ENCODE measurements around the gene SCUBE3. TPM values are rescaled to one million over a fixed set of nuclear protein-coding genes. Genes with fewer than 3 reads are reported as not detected.

The SCUBE3 gene
- total RNA-seq, 1 experiment from 2014 or later, result 0.05 TPM

- Histone ChIP-seq H3K4me3 (replicated peaks in 1 of 2; ENCODE audit: low read depth in 1 of 2, low read length in 2 of 2) (no peak overlapping the region), H3K9me2 (ENCODE audit: insufficient read depth) (no peaks in the 10 kb centered on the region), H3K79me2 (ENCODE audit: insufficient read depth, low read length) (peaks cover 26% of the 10 kb centered on the region; the same call in 1 of the 2 replicates), H3K36me3 (ENCODE audit: control insufficient read depth in 1 of 2, insufficient read depth in 2 of 2, low read length in 2 of 2) (no peaks in the 10 kb centered on the region), H3K4me2 (ENCODE audit: low read length) (no peak overlapping the region), H3K9me3 (ENCODE audit: control insufficient read depth in 1 of 2, insufficient read depth in 1 of 2, low read depth in 1 of 2, low read length in 2 of 2) (no peaks in the 10 kb centered on the region), H3K27me3 (ENCODE audit: insufficient read depth, low read length) (no peaks in the 10 kb centered on the region), H3K4me1 (ENCODE audit: control insufficient read depth in 1 of 2, insufficient read depth in 2 of 2, low read length in 2 of 2) (peaks cover 2 to 4% of the 10 kb centered on the region in 2 experiments; a peak in 3 of 4 replicates), H3K27ac (ENCODE audit: low read depth, low read length) (no peak overlapping the region), H4K20me1 (ENCODE audit: insufficient read depth) (no peaks in the 10 kb centered on the region), H2AFZ (ENCODE audit: low read depth, low read length, poor library complexity, severe bottlenecking) (no peak overlapping the region), H3K9ac (ENCODE audit: low read length) (no peak overlapping the region)
- intact Hi-C loops (cut with micrococcal nuclease), result no loop called here
- TF ChIP-seq EZH2phosphoT487 (IDR thresholded peaks at IDR 0.05; ENCODE audit: borderline replicate concordance), result no peak
- TF ChIP-seq EGR1 (IDR thresholded peaks at IDR 0.05; ENCODE audit: low read depth), result no peak
- TF ChIP-seq CTCF (IDR thresholded peaks at IDR 0.05 in 2 of 3, conservative IDR thresholded peaks at IDR 0.05 in 1 of 3; ENCODE audit: borderline replicate concordance in 1 of 3, insufficient read depth in 1 of 3, low read depth in 2 of 3, low read length in 2 of 3), result no peak
- TF ChIP-seq CBX3 (IDR thresholded peaks at IDR 0.05; ENCODE audit: low read depth), result no peak
- BruUV-seq (replicated peaks), result no TSS peak
- RAD21 ChIA-PET (ENCODE audit: low non-redundant PET in 1 of 2, low total read pairs in 2 of 2, uncharacterized antibody in 2 of 2, unreplicated experiment in 2 of 2), result no interaction called here
- DNase-seq (ENCODE audit: low read depth, low spot score) (no peak), ATAC-seq (no peak)
- POLR2A ChIA-PET, result no interaction called here
- CTCF ChIA-PET, result no interaction called here
Measured at GRCh38 chr6:35267897-35268296, 54.1 kb downstream of the SCUBE3 start.

GRCh38 chr6:35272005-35272404, 58.2 kb downstream of the SCUBE3 start:
- CTCF ChIA-PET, result no interaction called here
- POLR2A ChIA-PET, result no interaction called here
- no peak overlapping the region for H3K4me2 ChIP-seq (ENCODE audit: low read length)
- H3K27ac ChIP-seq (ENCODE audit: low read depth, low read length), result no peak overlapping the region
- BruUV-seq (replicated peaks), result no TSS peak
- RAD21 ChIA-PET (ENCODE audit: low non-redundant PET in 1 of 2, low total read pairs in 2 of 2, uncharacterized antibody in 2 of 2, unreplicated experiment in 2 of 2), result no interaction called here
- intact Hi-C loops (cut with micrococcal nuclease), result no loop called here
- H4K20me1 ChIP-seq (ENCODE audit: insufficient read depth), result no peaks in the 10 kb centered on the region
- H2AFZ ChIP-seq (ENCODE audit: low read depth, low read length, poor library complexity, severe bottlenecking), result no peak overlapping the region
- H3K79me2 ChIP-seq (ENCODE audit: insufficient read depth, low read length), result peaks cover 9% of the 10 kb centered on the region; the same call in 1 of the 2 replicates
- no peaks in the 10 kb centered on the region for H3K27me3 ChIP-seq (ENCODE audit: insufficient read depth, low read length)
- no peak for ATAC-seq
- no peaks in the 10 kb centered on the region for H3K9me2 ChIP-seq (ENCODE audit: insufficient read depth)
- no peaks in the 10 kb centered on the region for H3K9me3 ChIP-seq (ENCODE audit: control insufficient read depth in 1 of 2, insufficient read depth in 1 of 2, low read depth in 1 of 2, low read length in 2 of 2)
- H3K4me3 ChIP-seq (replicated peaks in 1 of 2; ENCODE audit: low read depth in 1 of 2, low read length in 2 of 2), result no peak overlapping the region
- H3K4me1 ChIP-seq (ENCODE audit: control insufficient read depth in 1 of 2, insufficient read depth in 2 of 2, low read length in 2 of 2), result peaks cover 3 to 12% of the 10 kb centered on the region in 2 experiments; a peak in 2 of 4 replicates
- no peak overlapping the region for H3K9ac ChIP-seq (ENCODE audit: low read length)
- DNase-seq (ENCODE audit: low read depth, low spot score), result no peak
- no peaks in the 10 kb centered on the region for H3K36me3 ChIP-seq (ENCODE audit: control insufficient read depth in 1 of 2, insufficient read depth in 2 of 2, low read length in 2 of 2)
- TF ChIP-seq JUND (IDR thresholded peaks at IDR 0.05) (no peak), RAD21 (IDR thresholded peaks at IDR 0.05; ENCODE audit: low read depth) (no peak), CTCF (IDR thresholded peaks at IDR 0.05 in 2 of 3, conservative IDR thresholded peaks at IDR 0.05 in 1 of 3; ENCODE audit: borderline replicate concordance in 1 of 3, insufficient read depth in 1 of 3, low read depth in 2 of 3, low read length in 2 of 3) (no peak), TCF7L2 (IDR thresholded peaks at IDR 0.05; ENCODE audit: borderline replicate concordance, extremely low read depth, insufficient read depth, insufficient read length) (no peak), YY1 (IDR thresholded peaks at IDR 0.05; ENCODE audit: extremely low read depth, insufficient replicate concordance, low read depth, low read length) (no peak), ZFX (IDR thresholded peaks at IDR 0.05) (no peak), CEBPB (IDR thresholded peaks at IDR 0.05; ENCODE audit: low read depth) (no peak), POLR2AphosphoS5 (IDR thresholded peaks at IDR 0.05; ENCODE audit: low read depth, low read length) (no peak)

Measured in HCT116 (cell line).